Liver (tissue), 3 donors: Measurements from ENCODE around the gene RWDD3.

ENCODE experiments used
- GABPA ChIP-seq, 2 donors: IDR thresholded peaks in 1 of 2; conservative IDR thresholded peaks in 1 of 2; 2 replicates each; pipeline ENCODE4 v1.6.1; 2016; ENCODE audit warnings: antibody characterized with exemption in 2 of 2, mild to moderate bottlenecking in 1 of 2, moderate library complexity in 1 of 2
- HNF4A ChIP-seq, 2 donors: conservative IDR thresholded peaks; 2 replicates each; pipeline ENCODE4 v1.6.1; 2016; ENCODE audit warnings: antibody characterized with exemption in 2 of 2, mild to moderate bottlenecking in 2 of 2
- HNF4G ChIP-seq: IDR thresholded peaks from 2 replicates; pipeline ENCODE4 v1.6.1; 2016; ENCODE audit warnings: antibody characterized with exemption
- JUND ChIP-seq, 2 donors: IDR thresholded peaks; 2 replicates each; pipeline ENCODE4 v1.6.1; 2016; ENCODE audit warnings: antibody characterized with exemption in 2 of 2
- NR2F2 ChIP-seq: IDR thresholded peaks from 2 replicates; pipeline ENCODE4 v1.6.1; 2016; ENCODE audit warnings: antibody characterized with exemption
- RAD21 ChIP-seq, 2 donors: IDR thresholded peaks; 2 replicates each; pipeline ENCODE4 v1.6.1; 2016; ENCODE audit warnings: antibody characterized with exemption in 2 of 2, mild to moderate bottlenecking in 2 of 2
- SP1 ChIP-seq: IDR thresholded peaks from 2 replicates; pipeline ENCODE4 v1.6.1; 2018; ENCODE audit warnings: antibody characterized with exemption, mild to moderate bottlenecking
- TAF1 ChIP-seq: conservative IDR thresholded peaks from 2 replicates; pipeline ENCODE4 v1.6.1; 2016; ENCODE audit warnings: antibody characterized with exemption, mild to moderate bottlenecking
- YY1 ChIP-seq: IDR thresholded peaks from 2 replicates; pipeline ENCODE4 v1.6.1; 2016; ENCODE audit warnings: antibody characterized with exemption, mild to moderate bottlenecking
- TF ChIP-seq, protein P1 (sequence below): fragments of 150-350 bp; IDR thresholded peaks from 2 replicates; pipeline ENCODE4 v1.5.1; 2017; ENCODE audit warnings: improper control_type of control experiment, low read depth, low read length; ENCODE audit not compliant: missing input control
- TF ChIP-seq, protein P2 (sequence below): IDR thresholded peaks from 2 replicates; pipeline ENCODE4 v1.6.1; 2016; ENCODE audit warnings: antibody characterized with exemption
- TF ChIP-seq, protein P3 (sequence below): IDR thresholded peaks from 2 replicates; pipeline ENCODE4 v1.6.1; 2016; ENCODE audit warnings: antibody characterized with exemption, mild to moderate bottlenecking
- donor health status: healthy.
- donor health status: healthy.

DNA sequence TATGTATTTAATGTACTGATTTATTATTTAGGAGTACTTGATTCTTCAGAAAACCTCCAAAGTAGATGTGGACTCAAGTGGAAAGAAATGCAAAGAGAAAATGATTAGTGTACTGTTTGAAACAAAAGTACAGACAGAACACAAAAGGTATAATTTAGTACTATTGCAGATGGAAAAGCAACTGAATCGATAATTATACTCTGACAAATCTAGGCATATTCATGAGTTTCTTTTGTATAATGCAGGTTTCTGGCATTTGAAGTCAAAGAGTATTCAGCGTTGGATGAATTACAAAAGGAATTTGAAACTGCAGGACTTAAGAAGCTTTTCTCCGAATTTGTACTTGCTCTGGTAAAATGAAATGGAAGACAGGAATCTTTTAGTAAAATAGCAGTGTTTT, 12.5 kb downstream of the RWDD3 start:
- TF ChIP-seq YY1 (no peak), HNF4G (no peak), HNF4A (conservative IDR thresholded peaks at IDR 0.05) (no peak), TAF1 (no peak), GABPA (IDR thresholded peaks at IDR 0.05 in 1 of 2, conservative IDR thresholded peaks at IDR 0.05 in 1 of 2) (no peak), JUND (IDR thresholded peaks at IDR 0.05) (no peak), SP1 (no peak), NR2F2 (no peak), RAD21 (IDR thresholded peaks at IDR 0.05) (no peak)
- TF ChIP-seq, protein P1, sequence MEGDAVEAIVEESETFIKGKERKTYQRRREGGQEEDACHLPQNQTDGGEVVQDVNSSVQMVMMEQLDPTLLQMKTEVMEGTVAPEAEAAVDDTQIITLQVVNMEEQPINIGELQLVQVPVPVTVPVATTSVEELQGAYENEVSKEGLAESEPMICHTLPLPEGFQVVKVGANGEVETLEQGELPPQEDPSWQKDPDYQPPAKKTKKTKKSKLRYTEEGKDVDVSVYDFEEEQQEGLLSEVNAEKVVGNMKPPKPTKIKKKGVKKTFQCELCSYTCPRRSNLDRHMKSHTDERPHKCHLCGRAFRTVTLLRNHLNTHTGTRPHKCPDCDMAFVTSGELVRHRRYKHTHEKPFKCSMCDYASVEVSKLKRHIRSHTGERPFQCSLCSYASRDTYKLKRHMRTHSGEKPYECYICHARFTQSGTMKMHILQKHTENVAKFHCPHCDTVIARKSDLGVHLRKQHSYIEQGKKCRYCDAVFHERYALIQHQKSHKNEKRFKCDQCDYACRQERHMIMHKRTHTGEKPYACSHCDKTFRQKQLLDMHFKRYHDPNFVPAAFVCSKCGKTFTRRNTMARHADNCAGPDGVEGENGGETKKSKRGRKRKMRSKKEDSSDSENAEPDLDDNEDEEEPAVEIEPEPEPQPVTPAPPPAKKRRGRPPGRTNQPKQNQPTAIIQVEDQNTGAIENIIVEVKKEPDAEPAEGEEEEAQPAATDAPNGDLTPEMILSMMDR = no peak
- TF ChIP-seq, protein P2, sequence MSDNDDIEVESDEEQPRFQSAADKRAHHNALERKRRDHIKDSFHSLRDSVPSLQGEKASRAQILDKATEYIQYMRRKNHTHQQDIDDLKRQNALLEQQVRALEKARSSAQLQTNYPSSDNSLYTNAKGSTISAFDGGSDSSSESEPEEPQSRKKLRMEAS = no peak
- TF ChIP-seq, protein P3, sequence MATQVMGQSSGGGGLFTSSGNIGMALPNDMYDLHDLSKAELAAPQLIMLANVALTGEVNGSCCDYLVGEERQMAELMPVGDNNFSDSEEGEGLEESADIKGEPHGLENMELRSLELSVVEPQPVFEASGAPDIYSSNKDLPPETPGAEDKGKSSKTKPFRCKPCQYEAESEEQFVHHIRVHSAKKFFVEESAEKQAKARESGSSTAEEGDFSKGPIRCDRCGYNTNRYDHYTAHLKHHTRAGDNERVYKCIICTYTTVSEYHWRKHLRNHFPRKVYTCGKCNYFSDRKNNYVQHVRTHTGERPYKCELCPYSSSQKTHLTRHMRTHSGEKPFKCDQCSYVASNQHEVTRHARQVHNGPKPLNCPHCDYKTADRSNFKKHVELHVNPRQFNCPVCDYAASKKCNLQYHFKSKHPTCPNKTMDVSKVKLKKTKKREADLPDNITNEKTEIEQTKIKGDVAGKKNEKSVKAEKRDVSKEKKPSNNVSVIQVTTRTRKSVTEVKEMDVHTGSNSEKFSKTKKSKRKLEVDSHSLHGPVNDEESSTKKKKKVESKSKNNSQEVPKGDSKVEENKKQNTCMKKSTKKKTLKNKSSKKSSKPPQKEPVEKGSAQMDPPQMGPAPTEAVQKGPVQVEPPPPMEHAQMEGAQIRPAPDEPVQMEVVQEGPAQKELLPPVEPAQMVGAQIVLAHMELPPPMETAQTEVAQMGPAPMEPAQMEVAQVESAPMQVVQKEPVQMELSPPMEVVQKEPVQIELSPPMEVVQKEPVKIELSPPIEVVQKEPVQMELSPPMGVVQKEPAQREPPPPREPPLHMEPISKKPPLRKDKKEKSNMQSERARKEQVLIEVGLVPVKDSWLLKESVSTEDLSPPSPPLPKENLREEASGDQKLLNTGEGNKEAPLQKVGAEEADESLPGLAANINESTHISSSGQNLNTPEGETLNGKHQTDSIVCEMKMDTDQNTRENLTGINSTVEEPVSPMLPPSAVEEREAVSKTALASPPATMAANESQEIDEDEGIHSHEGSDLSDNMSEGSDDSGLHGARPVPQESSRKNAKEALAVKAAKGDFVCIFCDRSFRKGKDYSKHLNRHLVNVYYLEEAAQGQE = no peak
